HepG2 (cell line): Measurements from ENCODE around the gene BMERB1. TPM values are rescaled to one million over a fixed set of nuclear protein-coding genes. Genes with fewer than 3 reads are reported as not detected.

ENCODE experiments used
- ATF2 ChIP-seq: sonication (generic); formaldehyde crosslinking; IDR thresholded peaks from 2 replicates; pipeline ENCODE4 v1.4.0; 2020; ENCODE audit warnings: missing genetic modification reagents
- BATF2 ChIP-seq: sonication (generic); formaldehyde crosslinking; IDR thresholded peaks from 2 replicates; pipeline ENCODE4 v1.8.0; 2022; ENCODE audit warnings: mild to moderate bottlenecking, missing genetic modification reagents, moderate library complexity
- DNMT3B ChIP-seq: conservative IDR thresholded peaks from 2 replicates; pipeline ENCODE4 v1.6.1; 2016; ENCODE audit warnings: missing biosample characterization, control low read depth
- ERF ChIP-seq: IDR thresholded peaks from 2 replicates; pipeline ENCODE4 v1.6.1; 2018; ENCODE audit warnings: missing biosample characterization, missing genetic modification reagents
- FOXJ3 ChIP-seq: sonication (generic); formaldehyde crosslinking; IDR thresholded peaks from 2 replicates; pipeline ENCODE4 v1.4.0; 2020; ENCODE audit warnings: missing genetic modification reagents, mild to moderate bottlenecking, borderline replicate concordance
- FOXM1 ChIP-seq: sonication (generic); formaldehyde crosslinking; IDR thresholded peaks from 2 replicates; pipeline ENCODE4 v1.5.0; 2020; ENCODE audit warnings: missing genetic modification reagents
- GATA4 ChIP-seq: sonication (generic); IDR thresholded peaks from 2 replicates; pipeline ENCODE4 v1.6.1; 2016; ENCODE audit warnings: antibody characterized with exemption, low read depth, borderline replicate concordance
- GATAD1 ChIP-seq: IDR thresholded peaks from 2 replicates; pipeline ENCODE4 v1.6.1; 2016; ENCODE audit warnings: missing genetic modification reagents, missing compliant biosample characterization
- GZF1 ChIP-seq: sonication (generic); formaldehyde crosslinking; IDR thresholded peaks from 2 replicates; pipeline ENCODE4 v1.5.1; 2020; ENCODE audit warnings: mild to moderate bottlenecking, missing genetic modification reagents
- HOXA3 ChIP-seq: sonication (generic); formaldehyde crosslinking; IDR thresholded peaks from 2 replicates; pipeline ENCODE4 v1.5.0; 2020; ENCODE audit warnings: missing genetic modification reagents
- HOXA9 ChIP-seq: sonication (generic); formaldehyde crosslinking; IDR thresholded peaks from 2 replicates; pipeline ENCODE4 v1.8.1; 2022; ENCODE audit warnings: missing genetic modification reagents, mild to moderate bottlenecking, moderate library complexity, borderline replicate concordance
- KDM3A ChIP-seq: IDR thresholded peaks from 2 replicates; pipeline ENCODE4 v1.6.1; 2018; ENCODE audit warnings: low read depth, missing compliant biosample characterization
- KLF13 ChIP-seq: sonication (generic); formaldehyde crosslinking; IDR thresholded peaks from 2 replicates; pipeline ENCODE4 v1.4.0; 2020; ENCODE audit warnings: mild to moderate bottlenecking, missing genetic modification reagents
- KLF6 ChIP-seq: IDR thresholded peaks from 2 replicates; pipeline ENCODE4 v1.8.0; 2016; ENCODE audit warnings: missing biosample characterization, missing genetic modification reagents
- NCOA2 ChIP-seq: sonication (generic); formaldehyde crosslinking; IDR thresholded peaks from 2 replicates; pipeline ENCODE4 v1.8.0; 2022; ENCODE audit warnings: inconsistent platforms
- NKX3-1 ChIP-seq: sonication (generic); formaldehyde crosslinking; IDR thresholded peaks from 2 replicates; pipeline ENCODE4 v1.5.0; 2020; ENCODE audit warnings: missing genetic modification reagents
- PREB ChIP-seq: sonication (generic); formaldehyde crosslinking; IDR thresholded peaks from 2 replicates; pipeline ENCODE4 v1.4.0; 2020; ENCODE audit warnings: missing genetic modification reagents
- RBFOX2 ChIP-seq: fragments of 200-400 bp; formaldehyde crosslinking; IDR thresholded peaks from 2 replicates; pipeline ENCODE4 v1.6.1; 2017; ENCODE audit warnings: low read depth, mild to moderate bottlenecking, low read length
- SIN3B ChIP-seq: fragments of 150-350 bp; IDR thresholded peaks from 2 replicates; pipeline ENCODE4 v1.6.1; 2014; ENCODE audit warnings: low read length
- SYNCRIP ChIP-seq: fragments of 200-400 bp; formaldehyde crosslinking; IDR thresholded peaks from 2 replicates; pipeline ENCODE4 v1.6.1; 2018; ENCODE audit warnings: mild to moderate bottlenecking, low read depth, low read length; ENCODE audit not compliant: insufficient read depth
- YEATS2 ChIP-seq: sonication (generic); formaldehyde crosslinking; IDR thresholded peaks from 2 replicates; pipeline ENCODE4 v1.4.0; 2020; ENCODE audit warnings: missing genetic modification reagents, borderline replicate concordance
- ZBTB42 ChIP-seq: sonication (generic); formaldehyde crosslinking; IDR thresholded peaks from 2 replicates; pipeline ENCODE4 v1.5.0; 2020; ENCODE audit warnings: mild to moderate bottlenecking, missing genetic modification reagents
- ZFP37 ChIP-seq: sonication (generic); formaldehyde crosslinking; IDR thresholded peaks from 2 replicates; pipeline ENCODE4 v1.4.0; 2020; ENCODE audit warnings: missing genetic modification reagents, borderline replicate concordance
- ZNF136 ChIP-seq: sonication (generic); formaldehyde crosslinking; IDR thresholded peaks from 2 replicates; pipeline ENCODE4 v1.8.1; 2022; ENCODE audit warnings: low read depth, mild to moderate bottlenecking, moderate library complexity, missing genetic modification reagents
- ZNF224 ChIP-seq: sonication (generic); formaldehyde crosslinking; IDR thresholded peaks from 2 replicates; pipeline ENCODE4 v1.5.0; 2020; ENCODE audit warnings: mild to moderate bottlenecking, missing genetic modification reagents
- ZNF33B ChIP-seq: sonication (generic); formaldehyde crosslinking; IDR thresholded peaks from 2 replicates; pipeline ENCODE4 v1.5.1; 2020; ENCODE audit warnings: mild to moderate bottlenecking, missing genetic modification reagents
- ZNF432 ChIP-seq: sonication (generic); formaldehyde crosslinking; IDR thresholded peaks from 2 replicates; pipeline ENCODE4 v1.5.0; 2020; ENCODE audit warnings: missing genetic modification reagents, mild to moderate bottlenecking, borderline replicate concordance
- ZNF839 ChIP-seq: sonication (generic); formaldehyde crosslinking; IDR thresholded peaks from 2 replicates; pipeline ENCODE4 v1.4.0; 2020; ENCODE audit warnings: missing genetic modification reagents, mild to moderate bottlenecking, borderline replicate concordance
- ZSCAN29 ChIP-seq: sonication (generic); formaldehyde crosslinking; conservative IDR thresholded peaks from 2 replicates; pipeline ENCODE4 v1.4.0; 2020; ENCODE audit warnings: mild to moderate bottlenecking, missing genetic modification reagents
- ZSCAN31 ChIP-seq: sonication (generic); formaldehyde crosslinking; IDR thresholded peaks from 2 replicates; pipeline ENCODE4 v1.5.0; 2020; ENCODE audit warnings: low read depth, mild to moderate bottlenecking, missing genetic modification reagents
- polyA plus RNA-seq, 8 experiments: library from polyadenylated mRNA; depleted of rRNA in 3 of 8; stranded (reverse) in 7 of 8; unstranded in 1 of 8; fragments of >200 nt; fragmentation: Illumina TruSeq in 4 of 8; extraction: Trizol in 4 of 8; gene quantifications; 2 replicates each; pipeline versions ENCODE4 v1.2.1 to v1.2.3, GENCODE V29; 2011 to 2016; ENCODE audit warnings: low read depth in 4 of 8, missing spikeins in 1 of 8, mixed read lengths in 1 of 8; ENCODE audit not compliant: insufficient read depth in 1 of 8
- total RNA-seq, 5 experiments: library from RNA; depleted of rRNA; stranded (reverse); fragments of >200 nt; fragmentation: Illumina TruSeq; extraction: Trizol; gene quantifications; 2 replicates each; pipeline ENCODE4 v1.2.3, GENCODE V29; 2016; ENCODE audit warnings: low read depth in 1 of 5

The BMERB1 gene
- total and polyA plus RNA-seq, 2 of the 13 experiments (the other 11 are each of a cell fraction or from before 2014, with no cell fraction given) = 1.4 TPM

- TF ChIP-seq GATAD1 (CRISPR knock-in tag) (no peak; the same call in none of the 2 replicates), FOXJ3 (CRISPR knock-in tag) (peak; percentile 48; the same call in 1 of the 2 replicates), ZBTB42 (no peak), ZFP37 (CRISPR knock-in tag) (no peak), NCOA2 (CRISPR knock-in tag) (peak; percentile 63; the same call in 1 of the 2 replicates), ZNF136 (CRISPR knock-in tag) (no peak), ZSCAN31 (CRISPR knock-in tag) (no peak), KLF13 (CRISPR knock-in tag) (no peak), KLF6 (no peak), SYNCRIP (no peak), DNMT3B (CRISPR knock-in tag) (no peak), KDM3A (CRISPR knock-in tag) (no peak), NKX3-1 (0 out of 2 replicates have a peak, but pooled peaks have one; percentile 31), ZNF224 (no peak), ERF (CRISPR knock-in tag) (no peak), HOXA9 (no peak), RBFOX2 (no peak), ZNF839 (CRISPR knock-in tag) (no peak), YEATS2 (CRISPR knock-in tag) (no peak), ZNF33B (no peak), ZNF432 (CRISPR knock-in tag) (no peak), BATF2 (no peak), GZF1 (CRISPR knock-in tag) (no peak), GATA4 (no peak), PREB (CRISPR knock-in tag) (no peak), FOXM1 (CRISPR knock-in tag) (no peak), ATF2 (no peak; the same call in 1 of the 2 replicates), HOXA3 (peak; percentile 31; the same call in 1 of the 2 replicates), SIN3B (no peak), ZSCAN29 (CRISPR knock-in tag) (no peak)
Measured at GRCh38 chr16:15572329-15573001, 138.1 kb downstream of the BMERB1 start (continued).
